22Rv1 (cell line): Measurements from ENCODE around the gene NPHP4.

Source experiments
- ZFX ChIP-seq: fragments of 450-650 bp; IDR thresholded peaks from 2 replicates; pipeline ENCODE4 v1.6.1; 2017; ENCODE audit warnings: antibody characterized with exemption, borderline replicate concordance
- TF ChIP-seq, protein P1 (sequence below): fragments of 450-650 bp; IDR thresholded peaks from 2 replicates; pipeline ENCODE4 v1.5.1; 2017; ENCODE audit warnings: mild to moderate bottlenecking

GRCh38 chr1:5882367-5883128 lies 109.7 kb downstream of the NPHP4 start:
- TF ChIP-seq, protein P1, sequence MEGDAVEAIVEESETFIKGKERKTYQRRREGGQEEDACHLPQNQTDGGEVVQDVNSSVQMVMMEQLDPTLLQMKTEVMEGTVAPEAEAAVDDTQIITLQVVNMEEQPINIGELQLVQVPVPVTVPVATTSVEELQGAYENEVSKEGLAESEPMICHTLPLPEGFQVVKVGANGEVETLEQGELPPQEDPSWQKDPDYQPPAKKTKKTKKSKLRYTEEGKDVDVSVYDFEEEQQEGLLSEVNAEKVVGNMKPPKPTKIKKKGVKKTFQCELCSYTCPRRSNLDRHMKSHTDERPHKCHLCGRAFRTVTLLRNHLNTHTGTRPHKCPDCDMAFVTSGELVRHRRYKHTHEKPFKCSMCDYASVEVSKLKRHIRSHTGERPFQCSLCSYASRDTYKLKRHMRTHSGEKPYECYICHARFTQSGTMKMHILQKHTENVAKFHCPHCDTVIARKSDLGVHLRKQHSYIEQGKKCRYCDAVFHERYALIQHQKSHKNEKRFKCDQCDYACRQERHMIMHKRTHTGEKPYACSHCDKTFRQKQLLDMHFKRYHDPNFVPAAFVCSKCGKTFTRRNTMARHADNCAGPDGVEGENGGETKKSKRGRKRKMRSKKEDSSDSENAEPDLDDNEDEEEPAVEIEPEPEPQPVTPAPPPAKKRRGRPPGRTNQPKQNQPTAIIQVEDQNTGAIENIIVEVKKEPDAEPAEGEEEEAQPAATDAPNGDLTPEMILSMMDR, result no peak
- no peak for TF ChIP-seq ZFX
